ENCODE results near the gene MTCH2.
"Not testable (repeated sequence)": the region's sequence is repeated elsewhere in the genome, so short reads cannot be mapped to it uniquely, and the experiment has no call there.

The MTCH2 gene

GRCh38 chr11:47642099-47642855 is at the start of gene MTCH2:
Gene MTCH2 (minus strand): TSS chr11:47642559. CDS start chr11:47642465, 94 bp downstream.
- DNase-seq, result peak; percentile 95

GRCh38 chr11:47691979-47692378 is 49.6 kb upstream of the MTCH2 start:
- DNase-seq, result no peak

GRCh38 chr11:47689480-47689879 is 47.1 kb upstream of the MTCH2 start:
- no peak for DNase-seq

GRCh38 chr11:47688991-47689390 is 46.6 kb upstream of the MTCH2 start:
- no peak for DNase-seq

- DNase-seq, result no peak
These were observed 45.8 kb upstream of the MTCH2 start for GRCh38 chr11:47688111-47688510.

- not testable (repeated sequence) for DNase-seq
These were observed 44.3 kb upstream of the MTCH2 start for GRCh38 chr11:47686704-47687103.

- no peak for DNase-seq
These were observed 43.8 kb upstream of the MTCH2 start for GRCh38 chr11:47686151-47686550.

- no peak for DNase-seq
These were observed 33.5 kb upstream of the MTCH2 start for GRCh38 chr11:47675851-47676250.

- no peak for DNase-seq
These were observed 29.9 kb upstream of the MTCH2 start for GRCh38 chr11:47672283-47672730.

- no peak for DNase-seq
These were observed 27.5 kb upstream of the MTCH2 start for GRCh38 chr11:47669856-47670255.

GRCh38 chr11:47668665-47669064 is 26.3 kb upstream of the MTCH2 start:
- no peak for DNase-seq

- DNase-seq, result no peak
These were observed 25.2 kb upstream of the MTCH2 start for GRCh38 chr11:47667555-47667954.

- no peak for DNase-seq
These were observed 24.8 kb upstream of the MTCH2 start for GRCh38 chr11:47667135-47667534.

GRCh38 chr11:47664936-47665335 is 22.6 kb upstream of the MTCH2 start:
- DNase-seq, result not testable (repeated sequence)

GRCh38 chr11:47661245-47661644 is 18.9 kb upstream of the MTCH2 start:
- no peak for DNase-seq

GRCh38 chr11:47659276-47659675 is 16.9 kb upstream of the MTCH2 start:
- DNase-seq, result no peak

GRCh38 chr11:47656260-47656885 is 14.0 kb upstream of the MTCH2 start:
- DNase-seq, result no peak

GRCh38 chr11:47651818-47652469 is 9.6 kb upstream of the MTCH2 start:
- DNase-seq, result no peak

GRCh38 chr11:47649276-47649675 is 6.9 kb upstream of the MTCH2 start:
- no peak for DNase-seq

- DNase-seq, result no peak
These were observed 3.7 kb upstream of the MTCH2 start for GRCh38 chr11:47646019-47646418.

GRCh38 chr11:47645500-47645899 is 3.1 kb upstream of the MTCH2 start:
- no peak for DNase-seq

GRCh38 chr11:47641600-47642098 is 710 bp downstream of the MTCH2 start:
- no peak for DNase-seq

- DNase-seq, result not testable (repeated sequence)
These were observed 1.9 kb downstream of the MTCH2 start for GRCh38 chr11:47640506-47640905.

- DNase-seq, result not testable (repeated sequence)
These were observed 6.0 kb downstream of the MTCH2 start for GRCh38 chr11:47636331-47636730.

Measured in stimulated activated CD4-positive, alpha-beta T cell treated with anti-CD3 and anti-CD28 coated beads, Interleukin-4, amount 100 ng/mL, for 1 hour (primary cell).